HG02642 (cell line): ENCODE results near the gene PRAC1.
"Not testable (repeated sequence)": the region's sequence is repeated elsewhere in the genome, so short reads cannot be mapped to it uniquely, and the experiment has no call there.

Experiments
- ATAC-seq: cut with Tn5 transposase; IDR thresholded peaks from one replicate; pipeline ENCODE4 v1.9.1; 2021; ENCODE audit warnings: mild to moderate bottlenecking; ENCODE audit not compliant: unreplicated experiment, poor library complexity

The PRAC1 gene

DNA sequence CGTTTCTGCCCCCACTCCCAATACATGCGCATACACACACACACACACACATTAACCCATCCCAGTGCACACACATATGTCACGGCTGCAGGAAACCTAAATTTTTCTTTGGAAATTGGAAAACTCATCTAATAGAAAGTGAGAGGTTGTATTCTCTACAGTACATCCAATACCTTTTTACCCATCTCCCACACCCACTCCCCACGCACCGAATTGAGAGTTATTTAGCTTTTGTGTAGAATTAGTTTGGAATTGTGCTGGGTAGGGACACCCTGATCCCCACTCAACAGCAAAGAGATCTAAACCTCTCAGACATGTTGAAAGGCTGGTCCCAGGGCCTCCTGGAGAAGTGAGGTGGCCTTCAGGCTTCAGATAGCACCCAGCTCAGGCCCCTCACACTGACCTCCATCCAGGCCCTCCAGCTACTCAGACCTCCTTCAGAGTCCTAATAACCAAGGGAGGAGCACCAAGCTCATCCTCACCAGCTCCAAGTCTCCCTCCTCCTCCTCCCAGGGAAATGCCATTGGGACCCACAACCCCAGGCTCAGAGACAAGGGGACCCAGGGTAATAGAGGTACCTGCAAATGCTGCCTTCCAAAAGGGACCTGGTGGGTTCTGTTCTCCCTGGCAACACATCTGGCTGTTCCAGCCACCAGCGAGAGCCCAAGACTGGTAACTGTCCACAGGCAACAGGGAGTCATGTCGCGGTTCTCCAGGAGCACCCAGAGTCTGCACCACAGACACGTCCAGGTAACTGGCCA is 5.3 kb upstream of the PRAC1 start:
- no peak for ATAC-seq

DNA sequence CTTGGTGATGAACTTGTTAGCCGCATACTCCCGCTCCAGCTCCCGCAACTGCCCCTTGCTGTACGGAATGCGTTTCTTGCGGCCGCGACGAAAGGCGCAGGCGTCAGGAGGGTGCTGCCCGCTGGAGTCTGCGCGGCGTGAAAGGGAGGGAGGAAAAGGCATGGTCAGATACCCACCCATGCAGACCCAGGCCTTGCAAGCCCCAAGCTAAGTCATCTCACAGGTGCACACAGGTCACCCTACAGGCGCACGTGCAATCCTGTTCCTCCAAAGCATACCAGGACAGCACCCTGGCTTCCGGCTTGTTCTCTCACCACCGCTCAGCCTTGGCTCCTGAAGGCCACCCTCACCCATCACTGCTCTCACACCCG is 4.6 kb upstream of the PRAC1 start:
- ATAC-seq: no peak

DNA sequence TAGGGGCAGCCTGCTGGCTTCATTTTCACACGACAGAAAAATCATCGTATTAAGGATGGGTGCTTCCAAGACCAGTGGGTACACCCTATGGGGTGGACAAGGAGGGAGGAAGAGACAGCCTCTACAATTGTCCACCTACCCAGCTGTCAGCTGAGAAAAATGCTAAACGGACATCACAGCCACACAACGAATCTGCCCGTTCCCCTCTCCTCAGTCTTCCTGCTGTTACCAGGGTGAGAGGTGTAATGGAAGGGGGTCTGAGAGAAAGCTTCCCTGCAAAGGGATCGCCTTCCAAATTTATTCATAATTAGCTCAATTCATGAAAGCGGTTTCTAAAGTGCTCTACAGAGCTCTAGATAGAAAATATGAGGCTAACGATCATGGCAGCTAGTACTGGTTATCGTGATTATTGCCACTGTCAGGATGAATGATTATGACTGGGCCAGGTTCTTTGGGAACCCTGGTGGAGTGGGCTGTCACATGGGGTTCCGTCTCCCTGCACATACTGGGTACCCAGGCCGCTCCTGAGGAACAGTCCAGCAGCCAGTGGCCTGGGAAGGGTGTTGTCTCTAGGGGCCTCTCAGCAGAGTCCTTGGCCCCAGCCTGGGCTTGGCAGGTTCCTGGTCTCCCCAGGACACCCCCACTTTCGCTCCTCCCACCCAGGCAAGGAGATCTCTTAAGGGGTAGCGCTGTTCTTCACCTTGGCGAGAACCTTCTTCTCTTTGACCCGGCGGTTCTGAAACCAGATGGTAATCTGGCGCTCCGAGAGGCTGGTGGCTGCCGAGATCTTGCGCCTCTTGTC is 4.0 kb upstream of the PRAC1 start:
- ATAC-seq: no peak

DNA sequence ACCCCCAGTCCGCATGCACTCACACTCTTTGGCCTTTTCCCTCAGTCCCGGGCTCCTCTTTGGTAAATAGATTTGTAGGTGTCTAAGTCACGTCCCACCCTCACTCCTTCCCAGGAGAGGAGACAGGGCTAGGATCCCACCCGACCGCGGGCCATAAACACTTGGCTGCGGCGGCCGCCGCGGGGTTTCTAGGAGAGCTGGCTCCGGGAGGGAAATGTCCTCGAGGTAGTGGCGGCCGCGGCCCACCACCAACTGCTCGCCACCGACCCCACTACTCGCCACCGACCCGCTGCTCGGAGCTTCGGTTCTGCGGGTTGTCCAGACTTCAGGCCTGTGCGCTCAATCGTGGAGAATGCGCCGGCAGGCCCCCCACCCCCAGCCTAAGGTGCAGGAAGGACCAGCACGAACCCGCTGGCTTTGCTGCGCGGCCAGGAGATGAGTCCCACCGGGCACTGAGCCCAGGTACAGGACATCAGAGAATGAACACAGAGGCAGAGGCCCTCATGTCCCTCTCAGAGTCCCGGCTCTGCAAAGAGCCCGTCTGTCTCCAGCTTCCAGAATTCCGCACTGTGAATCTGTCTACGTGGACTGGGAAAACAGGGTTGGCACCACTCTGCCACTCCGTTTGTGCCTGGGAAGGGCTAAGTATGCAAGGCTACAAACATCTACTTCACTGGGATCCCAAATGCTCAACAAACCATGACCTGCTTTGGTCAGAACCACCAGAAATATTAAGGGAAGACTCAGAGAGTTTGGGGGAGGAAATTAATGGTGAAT is 3.2 kb upstream of the PRAC1 start:
- ATAC-seq: no peak

DNA sequence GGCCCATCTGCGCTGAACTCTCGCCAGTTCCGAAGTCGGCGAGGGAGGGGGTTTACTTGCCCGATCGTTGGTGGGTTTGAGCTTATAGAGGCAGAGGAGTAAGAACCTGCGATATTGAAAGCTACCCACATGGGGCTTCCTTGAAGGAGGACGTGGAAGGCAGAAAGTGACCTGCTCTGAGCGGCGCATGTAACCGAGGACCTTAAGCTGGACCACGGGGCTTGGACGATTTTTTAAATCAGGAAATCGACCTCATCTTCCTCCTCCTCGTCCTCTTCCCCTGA is 2.6 kb upstream of the PRAC1 start:
- ATAC-seq: no peak

DNA sequence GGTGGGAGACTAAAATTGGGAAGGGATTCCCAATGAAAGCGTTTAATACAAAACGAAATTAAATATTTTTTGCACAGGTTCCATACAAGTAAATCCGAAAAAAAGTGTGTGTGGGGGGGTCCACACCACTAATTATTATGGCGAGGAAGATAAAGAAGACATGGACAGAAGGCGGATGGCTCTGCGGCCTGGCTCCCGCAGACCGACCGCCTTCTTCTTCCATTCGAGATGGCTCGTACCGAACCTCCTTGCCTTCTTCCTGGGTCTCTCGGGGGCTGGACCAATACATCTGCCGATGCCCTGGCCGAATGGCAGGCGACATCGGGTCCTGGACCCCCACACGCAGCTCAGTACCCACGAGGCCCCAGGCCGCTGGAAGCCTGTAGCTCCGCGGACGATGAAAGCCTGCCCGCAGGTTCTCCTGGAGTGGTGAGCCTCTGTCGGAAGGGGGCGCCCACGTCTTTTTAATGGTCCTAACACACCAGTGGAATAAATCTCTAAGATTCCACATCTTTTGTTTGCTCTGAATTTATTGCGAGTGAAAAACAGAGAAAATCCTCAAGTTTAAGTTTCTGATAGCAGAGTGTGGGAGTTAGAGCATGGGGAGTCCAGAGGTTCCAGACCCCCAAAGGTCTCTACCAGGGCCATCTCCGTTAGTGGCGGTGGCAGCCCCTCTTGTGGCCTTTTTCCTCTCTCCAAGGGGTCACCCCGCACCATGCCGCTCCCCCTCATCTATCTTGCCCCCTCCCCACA is 2.1 kb upstream of the PRAC1 start:
- no peak for ATAC-seq

DNA sequence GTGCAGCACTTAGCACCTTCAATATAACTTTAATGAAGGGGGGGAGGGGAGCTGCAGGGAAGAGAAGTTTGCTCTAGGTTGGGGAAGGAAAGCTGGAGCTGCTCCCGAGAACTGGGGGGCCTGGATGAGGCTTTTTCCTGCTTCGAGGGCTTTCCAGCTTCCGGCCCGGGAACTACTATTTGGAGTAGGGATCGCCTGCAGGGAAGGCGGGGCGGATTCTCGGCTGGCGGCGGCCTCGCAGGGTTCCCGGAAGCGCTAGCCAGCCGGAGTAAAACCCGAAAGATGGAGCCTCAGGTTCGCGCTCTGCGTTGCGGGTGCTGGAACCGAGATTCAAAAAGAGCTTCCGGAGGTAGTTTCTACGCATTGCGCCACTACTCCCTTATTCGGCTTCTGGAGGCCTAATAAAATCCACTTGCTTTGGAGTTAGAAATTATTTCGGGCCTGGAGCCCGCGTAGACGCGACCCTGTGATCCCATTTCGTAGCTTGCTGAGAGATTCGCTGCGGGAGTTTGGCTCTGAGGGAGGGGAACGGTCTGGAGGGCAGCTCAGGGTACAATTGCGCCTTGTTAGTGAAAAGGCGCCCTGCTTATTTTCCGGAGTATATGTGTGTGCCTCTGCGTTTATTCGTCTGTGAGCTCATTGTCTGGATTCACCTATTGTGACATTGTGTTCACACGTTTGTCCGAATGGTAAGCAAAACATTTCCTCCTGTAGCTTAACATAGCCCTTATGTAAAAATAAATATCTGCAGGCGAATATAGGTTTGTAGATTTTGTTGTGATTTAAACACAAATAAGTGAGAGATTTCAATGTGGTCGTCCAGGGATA is 1.3 kb upstream of the PRAC1 start:
- no peak for ATAC-seq

DNA sequence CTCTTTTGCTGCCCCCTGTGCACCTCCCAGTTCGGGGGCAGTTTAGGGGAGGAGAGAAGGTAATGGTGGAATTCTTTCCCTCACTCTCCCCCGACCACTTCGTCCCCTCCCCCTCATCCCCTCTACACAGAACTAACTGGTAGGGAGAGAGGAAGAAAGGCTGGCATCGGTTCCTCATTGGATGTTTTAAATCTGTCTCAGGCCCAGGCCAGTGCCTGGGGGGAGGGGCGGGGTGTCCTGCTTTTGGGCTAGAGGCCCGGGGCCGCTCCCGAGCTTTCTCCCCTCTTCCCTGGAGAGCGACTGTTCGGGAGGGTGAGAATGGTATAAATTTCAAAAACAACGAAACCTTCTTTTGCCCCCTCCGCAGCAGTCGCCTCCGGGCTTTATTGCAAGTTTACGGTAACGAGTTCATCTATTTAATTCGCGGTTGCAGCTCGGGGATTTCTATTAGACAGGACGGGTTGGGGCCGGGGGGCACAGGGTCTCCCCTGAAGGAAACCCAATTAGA is 651 bp upstream of the PRAC1 start, which contains the start of gene PRAC2:
TSS of gene PRAC2 (plus strand) at position 271 of the 508 bp plus-strand sequence. CDS start 1,226 bp downstream, outside the sequence.
- ATAC-seq: no peak

DNA sequence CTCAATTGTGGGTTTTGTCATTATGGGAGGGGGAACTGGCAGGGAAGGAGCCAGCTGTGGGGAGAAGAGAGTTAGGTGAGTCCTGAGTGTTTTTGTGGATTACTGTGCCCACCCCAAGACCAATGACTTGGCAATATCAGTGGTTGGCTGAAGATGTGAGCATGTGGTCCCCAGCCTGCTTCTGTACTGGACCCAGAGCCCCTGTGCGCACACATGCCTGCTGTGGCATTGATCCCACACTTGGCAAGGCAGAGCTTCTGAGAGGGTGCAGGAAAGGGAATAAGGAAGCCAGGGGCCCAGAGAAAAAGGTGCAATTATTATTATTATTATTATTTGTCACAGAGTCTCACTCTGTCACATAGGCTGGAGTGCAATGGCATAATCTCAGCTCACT is 1.3 kb downstream of the PRAC1 start:
- ATAC-seq: no peak

DNA sequence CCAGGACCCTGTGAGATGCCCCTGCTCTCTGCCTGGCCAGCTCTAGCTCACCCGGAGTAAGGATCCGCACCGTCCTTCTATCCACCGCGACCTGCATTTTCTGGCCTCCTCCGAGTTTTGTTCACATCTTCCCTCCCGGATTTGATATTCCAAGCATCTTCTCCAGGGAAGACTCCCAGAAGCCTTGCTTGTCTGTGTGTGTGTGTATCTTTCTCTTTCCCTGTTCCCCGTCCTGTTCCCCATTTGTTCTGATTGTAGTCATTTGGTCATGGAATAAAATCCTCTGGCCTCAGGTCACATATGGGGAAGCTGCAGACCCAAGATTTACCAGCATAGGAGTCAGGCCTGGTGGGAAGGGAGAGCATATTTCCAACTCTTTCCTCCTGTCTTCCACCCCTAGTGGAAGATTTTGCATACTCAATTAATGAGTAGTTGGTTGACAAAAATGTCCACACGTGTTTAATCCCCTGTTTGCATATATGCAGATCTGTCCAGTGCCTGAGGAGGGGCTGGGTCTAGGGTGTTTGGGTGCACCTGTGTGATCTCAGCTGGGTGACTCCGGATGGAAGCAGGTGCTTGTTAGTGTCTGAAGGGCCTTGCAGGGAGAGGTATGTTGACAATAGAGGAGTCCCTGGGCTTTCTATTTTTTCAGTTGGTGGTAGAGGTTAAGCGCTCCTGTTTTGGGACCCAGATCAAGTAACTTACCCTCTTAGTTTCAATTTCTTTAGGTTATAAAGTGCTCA is 1.9 kb downstream of the PRAC1 start:
- ATAC-seq: no peak

DNA sequence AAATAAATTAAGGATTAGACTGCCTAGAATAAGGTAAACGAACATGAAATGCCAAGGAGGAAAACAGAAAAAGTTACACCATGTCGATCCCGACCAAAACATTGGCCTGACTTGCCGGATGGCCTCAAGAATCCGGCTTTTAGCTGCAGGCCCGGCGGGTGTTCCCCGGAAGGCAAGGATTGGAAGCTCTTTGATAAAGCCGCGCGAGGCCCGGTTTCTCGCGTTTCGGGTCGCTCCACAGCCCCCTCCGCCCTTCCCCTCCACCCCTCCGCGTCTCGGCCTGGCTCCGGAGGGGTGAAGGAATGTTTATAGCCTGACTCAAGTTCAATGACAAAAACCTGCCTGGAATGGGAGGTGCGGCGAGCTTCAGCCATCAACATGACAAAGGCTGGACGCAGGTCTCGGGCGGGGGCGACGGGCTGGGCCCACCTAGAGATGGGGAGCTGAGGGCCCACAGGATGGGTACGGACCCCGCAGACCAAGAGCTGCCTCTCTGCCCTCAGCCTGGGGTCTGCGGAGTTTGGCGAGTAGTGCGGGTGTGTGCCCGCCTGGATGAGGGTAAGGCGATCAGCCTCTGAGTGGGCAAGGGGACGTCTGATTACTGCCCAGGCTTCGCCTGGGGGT is 2.6 kb downstream of the PRAC1 start:
- no peak for ATAC-seq

DNA sequence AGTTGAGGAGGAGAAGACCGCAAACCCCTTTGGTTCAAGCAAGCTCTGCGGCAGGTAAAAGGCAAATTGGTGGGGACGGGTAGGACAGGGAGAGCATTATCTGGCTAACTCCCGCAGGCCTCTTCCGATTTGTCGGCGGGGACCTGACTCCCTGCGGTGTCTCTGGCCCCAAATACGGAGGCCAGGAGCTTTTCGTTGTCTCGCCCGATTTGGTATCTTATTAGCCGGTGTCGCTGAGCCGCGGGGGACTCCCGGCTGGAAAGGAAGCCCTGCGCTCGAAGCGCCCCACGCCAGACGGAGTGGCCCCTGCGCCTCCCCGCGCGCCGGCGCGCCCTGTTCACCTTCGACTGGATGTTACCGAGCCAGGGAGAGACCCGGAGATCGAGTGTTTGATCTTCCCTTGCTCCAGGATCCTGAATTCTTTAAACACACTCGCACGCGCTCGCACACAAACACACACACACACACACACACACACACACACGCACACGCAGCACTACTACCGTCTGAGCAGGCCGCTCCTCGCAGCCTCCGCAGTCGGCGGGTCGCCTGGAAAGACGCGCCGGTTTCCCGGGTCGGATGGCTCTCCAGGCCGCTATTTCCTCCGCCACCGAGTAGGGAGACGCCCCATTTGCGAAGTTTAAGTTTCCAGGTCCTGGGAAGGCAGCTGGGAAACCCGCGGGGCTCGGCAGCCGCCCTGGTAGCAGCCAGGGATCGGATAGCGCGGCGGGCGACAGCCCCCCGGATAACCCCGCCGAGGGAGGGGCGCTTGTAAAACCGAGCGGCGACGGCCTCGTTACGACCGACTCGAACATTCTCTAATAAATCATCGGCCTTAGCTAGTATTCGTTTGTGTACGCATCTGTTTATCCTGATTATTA is 3.3 kb downstream of the PRAC1 start:
- no peak for ATAC-seq

DNA sequence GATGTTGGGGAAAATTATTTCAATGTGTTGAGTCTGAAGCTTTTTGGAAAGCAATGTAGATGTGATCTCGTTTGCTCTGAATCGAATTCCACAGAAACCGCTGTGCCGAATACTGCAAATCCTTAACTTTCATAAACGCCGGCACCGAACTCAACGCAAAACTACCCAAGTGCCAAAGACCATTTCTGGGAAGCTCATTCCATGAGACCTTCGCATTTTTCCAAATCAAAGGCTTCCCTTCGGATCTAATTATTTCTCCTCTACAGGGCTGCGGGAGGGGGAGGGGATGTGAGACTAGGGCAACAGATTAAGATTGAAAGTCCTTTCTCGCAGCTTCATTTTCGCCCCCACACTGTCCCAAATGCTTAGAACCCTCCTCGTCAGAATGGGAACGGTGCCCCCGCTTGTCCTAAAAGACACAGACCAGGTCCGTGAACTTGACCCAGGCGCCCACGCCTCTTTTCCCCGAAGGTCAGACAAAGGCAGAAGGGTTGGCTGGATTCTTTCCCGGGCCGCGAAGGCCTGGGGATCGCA is 4.0 kb downstream of the PRAC1 start:
- ATAC-seq: no peak

DNA sequence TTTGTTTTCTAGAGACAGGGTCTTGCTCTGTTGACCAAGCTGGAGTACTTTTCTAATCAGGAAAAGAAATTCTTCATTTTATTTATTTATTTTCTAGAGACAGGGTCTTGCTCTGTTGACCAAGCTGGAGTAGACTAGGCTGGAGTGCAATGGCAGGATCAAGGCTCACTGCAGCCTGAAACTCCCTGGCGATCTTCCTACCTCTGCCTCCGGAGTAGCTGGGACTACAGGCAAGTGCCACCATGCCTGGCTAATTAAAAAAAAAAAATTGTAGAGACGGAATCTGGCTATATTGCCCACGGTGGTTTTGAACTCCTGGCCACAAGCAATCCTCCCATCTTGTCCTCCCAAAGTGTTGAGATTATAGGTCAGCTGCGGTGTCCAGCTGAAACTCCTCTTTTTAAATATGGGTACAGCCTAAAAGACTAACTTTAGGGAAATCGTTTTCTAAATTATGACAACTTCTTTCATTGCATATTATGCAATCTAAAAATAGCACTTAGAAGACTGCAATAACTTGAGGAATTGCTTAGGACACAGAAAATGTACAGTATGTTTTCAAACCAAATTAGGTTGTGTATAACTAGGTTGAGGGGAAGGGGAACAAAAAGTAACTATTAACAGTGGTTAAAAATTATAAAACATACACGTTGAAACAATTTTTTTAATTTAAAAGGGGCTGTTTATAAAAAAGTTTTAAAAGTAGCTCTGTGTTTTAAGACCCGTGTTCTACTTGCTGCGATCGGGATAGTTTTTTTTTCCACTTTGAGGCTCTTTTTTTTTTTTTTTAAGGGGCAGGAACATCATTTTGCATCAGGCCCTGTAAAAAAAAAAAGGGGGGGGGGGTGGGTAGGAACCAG is 4.7 kb downstream of the PRAC1 start:
- ATAC-seq: no peak

DNA sequence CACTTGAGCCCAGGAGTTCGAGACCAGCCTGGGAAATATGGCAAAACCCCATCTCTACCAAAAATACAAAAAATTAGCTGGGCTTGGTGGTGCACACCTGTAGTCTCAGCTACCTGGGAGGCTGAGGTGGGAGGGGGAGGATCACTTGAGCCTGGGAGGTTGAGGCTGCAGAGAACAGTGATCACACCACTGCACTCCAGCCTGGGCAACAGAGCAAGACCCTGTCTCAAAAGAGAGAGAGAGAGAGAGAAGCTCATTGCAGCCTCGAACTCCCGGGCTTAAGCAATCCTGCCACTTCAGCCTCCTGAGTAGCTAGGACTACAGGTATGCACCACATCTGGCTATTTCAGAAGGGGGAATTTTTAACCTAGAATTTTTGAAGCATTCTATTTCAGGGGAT is 5.8 kb downstream of the PRAC1 start:
- ATAC-seq: not testable (repeated sequence)
